Peyer's patch (tissue), 4 donors: ENCODE measurements around the gene PRR33. TPM values are rescaled to one million over a fixed set of nuclear protein-coding genes. Genes with fewer than 3 reads are reported as not detected.

Source experiments
- DNase-seq, 3 donors: peaks; one replicate each; pipeline ENCODE4 v3.0.0-alpha.2; 2017 to 2019
- H3K27ac ChIP-seq, 4 donors: fragments of 200-600 bp; sonication (generic); one replicate each; pipeline ENCODE4 v1.5.1; 2016 to 2019
- H3K27me3 ChIP-seq, 2 donors: fragments of 200-600 bp; sonication (generic); one replicate each; pipeline ENCODE4 v1.5.1; 2019
- H3K36me3 ChIP-seq, 3 donors: fragments of 200-600 bp; sonication (generic); one replicate each; pipeline ENCODE4 v1.5.1; 2016 to 2019
- H3K4me1 ChIP-seq, 4 donors: fragments of 200-600 bp; sonication (generic); one replicate each; pipeline ENCODE4 v1.5.1; 2016 to 2019
- H3K4me3 ChIP-seq, 4 donors: fragments of 200-600 bp; sonication (generic); 1 replicate in 3 of 4; 2 replicates in 1 of 4; pipeline ENCODE4 v1.5.1; 2016 to 2019; ENCODE audit warnings: mild to moderate bottlenecking in 1 of 4
- H3K9me3 ChIP-seq, 4 donors: fragments of 200-600 bp; sonication (generic); one replicate each; pipeline ENCODE4 v1.5.1; 2016 to 2019; ENCODE audit warnings: mild to moderate bottlenecking in 1 of 4
- POLR2A ChIP-seq, 2 donors: fragments of 450-650 bp; IDR thresholded peaks; one replicate each; pipeline ENCODE4 v1.5.1; 2017; ENCODE audit warnings: antibody characterized with exemption in 2 of 2, mild to moderate bottlenecking in 2 of 2, moderate library complexity in 2 of 2
- total RNA-seq, 4 donors: library from RNA; depleted of rRNA; stranded (reverse); fragments of >200 nt; gene quantifications; one replicate each; pipeline ENCODE4 v1.1.0, GENCODE V29; 2016
- TF ChIP-seq, protein P1 (sequence below), 6 experiments: fragments of 450-650 bp in 4 of 6; fragments of 200-600 bp in 2 of 6; sonication (generic) in 1 of 6; IDR thresholded peaks; one replicate each; pipeline ENCODE4 v1.5.1; 2017 to 2019; ENCODE audit warnings: antibody characterized with exemption in 6 of 6, mild to moderate bottlenecking in 3 of 6, moderate library complexity in 1 of 6

Gene PRR33
- total RNA-seq, 4 donors from 2014 or later: not detected

GRCh38 chr11:1868636-1869291 lies 22.9 kb downstream of the PRR33 start:
- no peak for DNase-seq
- Histone ChIP-seq H3K9me3 (no peaks in the 10 kb centered on the region), H3K27ac (peak overlapping the region in 3 of 4 donors; percentile 1 to 46 (median 46)), H3K36me3 (no peaks in the 10 kb centered on the region), H3K4me1 (peaks cover 0 to 45% (median 16%) of the 10 kb centered on the region in 4 donors), H3K4me3 (peak overlapping the region in 3 of 4 donors; percentile 3 to 34 (median 7)), H3K27me3 (no peaks in the 10 kb centered on the region)
- TF ChIP-seq, protein P1, sequence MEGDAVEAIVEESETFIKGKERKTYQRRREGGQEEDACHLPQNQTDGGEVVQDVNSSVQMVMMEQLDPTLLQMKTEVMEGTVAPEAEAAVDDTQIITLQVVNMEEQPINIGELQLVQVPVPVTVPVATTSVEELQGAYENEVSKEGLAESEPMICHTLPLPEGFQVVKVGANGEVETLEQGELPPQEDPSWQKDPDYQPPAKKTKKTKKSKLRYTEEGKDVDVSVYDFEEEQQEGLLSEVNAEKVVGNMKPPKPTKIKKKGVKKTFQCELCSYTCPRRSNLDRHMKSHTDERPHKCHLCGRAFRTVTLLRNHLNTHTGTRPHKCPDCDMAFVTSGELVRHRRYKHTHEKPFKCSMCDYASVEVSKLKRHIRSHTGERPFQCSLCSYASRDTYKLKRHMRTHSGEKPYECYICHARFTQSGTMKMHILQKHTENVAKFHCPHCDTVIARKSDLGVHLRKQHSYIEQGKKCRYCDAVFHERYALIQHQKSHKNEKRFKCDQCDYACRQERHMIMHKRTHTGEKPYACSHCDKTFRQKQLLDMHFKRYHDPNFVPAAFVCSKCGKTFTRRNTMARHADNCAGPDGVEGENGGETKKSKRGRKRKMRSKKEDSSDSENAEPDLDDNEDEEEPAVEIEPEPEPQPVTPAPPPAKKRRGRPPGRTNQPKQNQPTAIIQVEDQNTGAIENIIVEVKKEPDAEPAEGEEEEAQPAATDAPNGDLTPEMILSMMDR (IDR thresholded peaks at IDR 0.05): no peak
- no peak for TF ChIP-seq POLR2A (IDR thresholded peaks at IDR 0.05)

DNA sequence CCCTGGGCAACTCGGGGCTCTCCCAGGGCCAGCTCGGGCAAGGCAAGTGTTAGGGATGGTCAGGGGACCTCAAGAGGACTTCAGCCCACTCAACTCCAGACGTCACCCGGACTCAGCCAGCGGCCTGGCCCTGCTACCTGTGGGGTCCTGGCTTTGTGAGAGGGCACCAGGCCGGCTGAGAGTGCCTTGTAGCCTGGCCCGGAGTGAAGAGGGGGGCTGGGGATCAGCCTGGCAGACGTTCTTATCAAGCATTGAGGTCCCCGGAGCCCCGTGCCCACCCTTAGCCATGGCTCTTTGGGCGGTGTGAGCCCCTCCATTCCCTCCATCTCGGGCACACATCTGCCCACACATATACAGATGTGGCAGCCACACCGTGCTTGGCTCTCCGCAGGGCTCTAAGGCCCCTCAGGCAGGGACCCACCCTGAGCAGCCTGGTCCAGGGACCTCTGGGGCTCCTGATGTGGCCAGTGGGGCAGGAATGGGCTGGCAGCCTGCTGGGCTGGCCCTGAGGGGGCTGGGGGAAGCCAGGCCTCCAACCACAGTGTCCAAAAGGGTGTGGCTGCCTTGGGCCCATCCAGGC lies 23.5 kb downstream of the PRR33 start:
- no peaks in the 10 kb centered on the region for H3K9me3 ChIP-seq
- H3K27me3 ChIP-seq: no peaks in the 10 kb centered on the region
- TF ChIP-seq, protein P1 (IDR thresholded peaks at IDR 0.05): no peak
- TF ChIP-seq POLR2A (IDR thresholded peaks at IDR 0.05): no peak
- no peak for DNase-seq
- H3K27ac ChIP-seq: peak overlapping the region in 3 of 4 donors; percentile 25 to 46 (median 46)
- H3K36me3 ChIP-seq: no peaks in the 10 kb centered on the region
- peak overlapping the region in 1 of 4 donors; percentile 34 for H3K4me3 ChIP-seq
- H3K4me1 ChIP-seq: peaks cover 0 to 45% (median 21%) of the 10 kb centered on the region in 4 donors

GRCh38 chr11:1867381-1867780 lies 24.3 kb downstream of the PRR33 start:
- H3K36me3 ChIP-seq: no peaks in the 10 kb centered on the region
- TF ChIP-seq POLR2A (IDR thresholded peaks at IDR 0.05): no peak
- TF ChIP-seq, protein P1 (IDR thresholded peaks at IDR 0.05): no peak
- peaks cover 0 to 45% (median 22%) of the 10 kb centered on the region in 4 donors for H3K4me1 ChIP-seq
- H3K9me3 ChIP-seq: no peaks in the 10 kb centered on the region
- no peaks in the 10 kb centered on the region for H3K27me3 ChIP-seq
- no peak overlapping the region for H3K4me3 ChIP-seq
- H3K27ac ChIP-seq: no peak overlapping the region
- DNase-seq: no peak

DNA sequence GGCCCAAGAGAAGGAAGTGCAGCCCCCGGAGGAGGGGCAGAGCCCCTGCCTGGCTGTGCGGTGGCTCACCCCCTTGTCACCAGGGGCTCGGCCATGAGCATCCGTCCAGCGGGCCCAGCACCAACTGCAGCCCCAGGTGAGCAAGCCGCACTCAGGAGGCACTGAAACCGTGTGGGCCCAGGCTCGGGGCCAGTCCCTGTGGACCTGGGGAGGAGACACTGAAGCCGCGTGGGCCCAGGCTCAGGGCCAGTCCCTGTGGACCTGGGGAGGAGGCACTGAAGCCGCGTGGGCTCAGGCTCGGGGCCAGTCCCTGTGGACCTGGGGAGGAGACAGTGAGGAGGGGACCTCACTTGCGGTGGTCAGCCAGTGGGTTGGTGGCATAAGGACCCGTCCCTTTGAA lies 24.9 kb downstream of the PRR33 start:
- Histone ChIP-seq H3K9me3 (no peaks in the 10 kb centered on the region), H3K36me3 (no peaks in the 10 kb centered on the region), H3K4me3 (no peak overlapping the region), H3K27me3 (no peaks in the 10 kb centered on the region), H3K27ac (no peak overlapping the region), H3K4me1 (peaks cover 0 to 44% (median 22%) of the 10 kb centered on the region in 4 donors)
- DNase-seq: no peak
- TF ChIP-seq POLR2A (IDR thresholded peaks at IDR 0.05): no peak
- TF ChIP-seq, protein P1 (IDR thresholded peaks at IDR 0.05): no peak

- no peaks in the 10 kb centered on the region for H3K27me3 ChIP-seq
- no peaks in the 10 kb centered on the region for H3K9me3 ChIP-seq
- no peak overlapping the region for H3K4me3 ChIP-seq
- no peaks in the 10 kb centered on the region for H3K36me3 ChIP-seq
- H3K27ac ChIP-seq: no peak overlapping the region
- DNase-seq: no peak
- TF ChIP-seq, protein P1 (IDR thresholded peaks at IDR 0.05): no peak
- TF ChIP-seq POLR2A (IDR thresholded peaks at IDR 0.05): no peak
- H3K4me1 ChIP-seq: peaks cover 0 to 38% (median 22%) of the 10 kb centered on the region in 4 donors
Measured at GRCh38 chr11:1866226-1866625, 25.5 kb downstream of the PRR33 start.
